MCF 10A (cell line): ENCODE data around the gene NXPE1. TPM values are rescaled to one million over a fixed set of nuclear protein-coding genes. Genes with fewer than 3 reads are reported as not detected.

Source experiments
- BruUV-seq: library from RNA; stranded (reverse); fragments of 400-500 nt; replicated peaks from 2 replicates; lab custom pipeline; 2021; lab: Mats Ljungman, UMichigan
- CTCF ChIA-PET: fragments of 300-600 bp; sonication (Branson Sonifier 250); formaldehyde crosslinking; extraction: SDS; loops from one replicate; lab custom pipeline; 2021; ENCODE audit warnings: antibody characterized with exemption, inconsistent platforms; lab: Yijun Ruan, JAX
- POLR2A ChIA-PET: fragments of 300-600, 350-650 bp; sonication (Branson Sonifier 250); formaldehyde crosslinking; extraction: SDS; loops from one replicate; lab custom pipeline; 2020; ENCODE audit warnings: antibody characterized with exemption, inconsistent platforms; lab: Yijun Ruan, JAX
- DNase-seq: peaks from one replicate; pipeline ENCODE4 v3.0.0-alpha.2; 2018; ENCODE audit not compliant: unreplicated experiment
- H3K27ac Mint-ChIP-seq: one replicate; pipeline ENCODE4 v1.8.0; 2022; ENCODE audit warnings: mild to moderate bottlenecking, low read depth, mixed read lengths; ENCODE audit not compliant: unreplicated experiment
- H3K27me3 Mint-ChIP-seq: one replicate; pipeline ENCODE4 v1.8.0; 2022; ENCODE audit warnings: mixed read lengths; ENCODE audit not compliant: insufficient read depth, unreplicated experiment
- H3K36me3 Mint-ChIP-seq: one replicate; pipeline ENCODE4 v1.8.0; 2022; ENCODE audit warnings: mild to moderate bottlenecking, moderate library complexity, mixed read lengths; ENCODE audit not compliant: insufficient read depth, unreplicated experiment
- H3K4me1 Mint-ChIP-seq: one replicate; pipeline ENCODE4 v1.8.0; 2022; ENCODE audit warnings: mixed read lengths; ENCODE audit not compliant: insufficient read depth, unreplicated experiment
- H3K4me3 Mint-ChIP-seq: one replicate; pipeline ENCODE4 v1.8.0; 2022; ENCODE audit warnings: mild to moderate bottlenecking, moderate library complexity, mixed read lengths; ENCODE audit not compliant: unreplicated experiment
- H3K9me3 Mint-ChIP-seq: one replicate; pipeline ENCODE4 v1.8.0; 2022; ENCODE audit warnings: mixed read lengths; ENCODE audit not compliant: unreplicated experiment
- CTCF ChIP-seq: fragments of 200-600 bp; IDR thresholded peaks from one replicate; pipeline ENCODE4 v1.8.0; 2022; ENCODE audit warnings: antibody characterized with exemption, mild to moderate bottlenecking; ENCODE audit not compliant: unreplicated experiment
- intact Hi-C: fragments of 100-400 bp; cut with micrococcal nuclease; formaldehyde crosslinking; loops from 2 replicates; pipeline ENCODE4 v1.14.1; 2022
- total RNA-seq: library from RNA; stranded (reverse); gene quantifications from 2 replicates; pipeline ENCODE4 v1.2.3, GENCODE V29; 2022

Gene NXPE1
- total RNA-seq, 1 experiment from 2014 or later, result not detected

DNA sequence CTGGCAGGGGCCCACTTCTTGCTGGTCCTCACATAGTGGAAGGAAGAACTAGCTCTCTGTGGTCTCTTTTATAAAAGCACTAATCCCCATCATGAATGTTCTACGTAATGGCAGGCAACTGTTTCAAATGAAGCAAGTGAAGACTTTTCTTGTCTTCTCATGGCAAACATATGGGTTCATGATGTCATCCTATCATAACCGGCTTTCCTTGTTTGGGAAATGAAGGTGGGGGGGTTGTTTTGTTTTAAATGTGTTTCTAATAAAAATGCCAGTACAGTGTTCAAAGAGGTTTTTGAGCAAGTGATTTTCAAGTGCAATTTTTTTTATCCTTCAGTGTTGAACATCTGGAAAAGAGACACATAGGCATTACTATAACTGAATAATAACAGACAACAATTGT, 87.0 kb downstream of the NXPE1 start:
- Mint-ChIP-seq H3K36me3 (peaks cover 4% of the 10 kb centered on the region), H3K4me1 (no peaks in the 10 kb centered on the region), H3K4me3 (no peak overlapping the region), H3K27me3 (no peaks in the 10 kb centered on the region), H3K27ac (no peak overlapping the region), H3K9me3 (no peaks in the 10 kb centered on the region)
- intact Hi-C loops, result no loop called here
- DNase-seq, result no peak
- no peak for TF ChIP-seq CTCF
- BruUV-seq, result no TSS peak
- ChIA-PET CTCF (no interaction called here), POLR2A (no interaction called here)

Other genes starting within 250 kb of the NXPE1 start
- gene C11orf71, start 159.4 kb downstream of the NXPE1 start, total RNA-seq, result 3.9 and 5.6 TPM in 2 replicates
- gene RBM7, start 159.2 kb downstream of the NXPE1 start, total RNA-seq, result 42.7 and 46.4 TPM in 2 replicates
- gene REXO2, start 120.4 kb downstream of the NXPE1 start, total RNA-seq, result 125 and 126 TPM in 2 replicates
- gene NXPE4, start 35.9 kb upstream of the NXPE1 start, total RNA-seq, result not detected in 2 replicates
- gene NXPE2, start 118.6 kb upstream of the NXPE1 start, total RNA-seq, result not detected in 2 replicates